ENCODE results near the gene HSPB6.
"Not testable (repeated sequence)": the region's sequence is repeated elsewhere in the genome, so short reads cannot be mapped to it uniquely, and the experiment has no call there.

HSPB6 gene

DNA sequence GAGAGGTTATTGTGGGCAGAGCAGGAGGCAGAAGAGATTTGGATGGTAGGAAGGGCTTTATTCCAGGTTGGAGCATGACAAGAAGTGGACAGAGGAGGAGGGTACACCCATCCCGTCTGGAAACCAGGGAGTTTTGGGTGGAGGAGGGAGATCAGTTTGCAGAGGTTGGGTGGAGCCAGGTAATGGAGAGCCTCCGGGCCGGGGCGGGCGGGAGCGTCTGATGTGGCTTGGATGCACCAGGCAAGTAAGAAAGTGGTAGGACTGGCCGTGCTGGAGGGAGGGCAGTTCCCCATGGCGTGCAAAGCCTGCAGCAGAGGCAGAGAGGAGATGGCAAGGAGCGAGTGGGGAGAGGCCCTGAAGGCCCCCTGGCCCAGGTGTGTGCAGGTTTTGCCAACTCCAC, 25.5 kb downstream of the HSPB6 start:
- TF ChIP-seq GATA1 (IDR thresholded peaks at IDR 0.05; ENCODE audit: low read depth, low read length) (no peak), POLR2A (IDR thresholded peaks at IDR 0.05; ENCODE audit: low read length) (no peak)
- no peak for DNase-seq

DNA sequence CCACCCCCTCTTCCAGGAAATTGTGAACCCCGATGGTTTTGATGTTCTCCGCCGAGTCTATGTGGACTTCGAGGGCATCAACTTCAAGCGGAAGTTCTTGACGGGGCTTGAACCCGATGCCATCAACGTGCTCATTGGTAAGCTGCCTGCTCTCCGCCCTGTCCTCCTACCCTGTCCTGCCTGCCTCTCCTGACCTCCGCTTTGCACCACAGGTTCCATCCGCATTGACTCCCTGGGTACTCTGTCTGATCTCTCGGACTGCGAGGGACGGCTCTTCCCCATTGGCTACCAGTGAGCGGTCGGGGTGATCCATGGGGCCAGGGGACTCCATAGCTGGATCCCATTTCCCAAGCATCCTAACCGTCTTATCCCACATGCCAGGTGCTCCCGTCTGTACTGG, 26.5 kb downstream of the HSPB6 start:
- no peak for DNase-seq
- no peak for TF ChIP-seq GATA1 (IDR thresholded peaks at IDR 0.05; ENCODE audit: low read depth, low read length)
- no peak for TF ChIP-seq POLR2A (IDR thresholded peaks at IDR 0.05; ENCODE audit: low read length)

DNA sequence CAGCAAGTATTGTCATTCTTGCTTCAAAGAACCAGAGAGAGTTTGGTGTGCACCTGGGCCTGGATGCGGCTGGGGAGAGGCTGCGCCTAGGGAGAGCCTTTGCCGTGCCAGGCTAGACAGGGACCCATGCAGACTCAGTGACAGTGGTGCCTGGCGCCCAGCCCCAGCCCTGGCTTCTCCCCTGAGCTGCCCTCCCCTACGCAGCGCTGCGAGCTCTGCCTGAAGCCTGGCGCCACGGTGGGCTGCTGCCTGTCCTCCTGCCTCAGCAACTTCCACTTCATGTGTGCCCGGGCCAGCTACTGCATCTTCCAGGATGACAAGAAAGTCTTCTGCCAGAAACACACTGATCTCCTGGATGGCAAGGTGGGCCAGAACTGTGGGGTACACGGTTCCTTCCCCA, 27.1 kb downstream of the HSPB6 start:
- TF ChIP-seq POLR2A (IDR thresholded peaks at IDR 0.05; ENCODE audit: low read length) (no peak), GATA1 (IDR thresholded peaks at IDR 0.05; ENCODE audit: low read depth, low read length) (no peak)

DNA sequence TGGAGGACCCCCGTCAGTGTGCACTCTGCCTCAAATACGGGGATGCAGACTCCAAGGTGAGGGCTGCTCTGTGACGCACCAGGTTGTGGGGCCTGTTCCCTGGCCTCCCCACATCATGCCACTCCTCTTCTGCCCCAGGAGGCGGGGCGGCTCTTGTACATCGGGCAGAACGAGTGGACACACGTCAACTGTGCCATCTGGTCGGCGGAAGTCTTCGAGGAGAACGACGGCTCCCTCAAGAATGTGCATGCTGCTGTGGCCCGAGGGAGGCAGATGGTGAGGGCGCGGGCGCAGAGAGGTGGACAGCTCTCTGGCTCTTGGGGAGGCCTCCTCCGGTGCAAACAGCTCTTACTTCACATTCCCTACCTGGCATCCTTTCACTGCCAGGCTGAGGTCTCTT, 27.8 kb downstream of the HSPB6 start:
- TF ChIP-seq POLR2A (IDR thresholded peaks at IDR 0.05; ENCODE audit: low read length) (no peak), GATA1 (IDR thresholded peaks at IDR 0.05; ENCODE audit: low read depth, low read length) (no peak)
- DNase-seq = no peak

More for the DNA sequence above, 27.1 kb downstream of the HSPB6 start:
- no peak for DNase-seq

DNA sequence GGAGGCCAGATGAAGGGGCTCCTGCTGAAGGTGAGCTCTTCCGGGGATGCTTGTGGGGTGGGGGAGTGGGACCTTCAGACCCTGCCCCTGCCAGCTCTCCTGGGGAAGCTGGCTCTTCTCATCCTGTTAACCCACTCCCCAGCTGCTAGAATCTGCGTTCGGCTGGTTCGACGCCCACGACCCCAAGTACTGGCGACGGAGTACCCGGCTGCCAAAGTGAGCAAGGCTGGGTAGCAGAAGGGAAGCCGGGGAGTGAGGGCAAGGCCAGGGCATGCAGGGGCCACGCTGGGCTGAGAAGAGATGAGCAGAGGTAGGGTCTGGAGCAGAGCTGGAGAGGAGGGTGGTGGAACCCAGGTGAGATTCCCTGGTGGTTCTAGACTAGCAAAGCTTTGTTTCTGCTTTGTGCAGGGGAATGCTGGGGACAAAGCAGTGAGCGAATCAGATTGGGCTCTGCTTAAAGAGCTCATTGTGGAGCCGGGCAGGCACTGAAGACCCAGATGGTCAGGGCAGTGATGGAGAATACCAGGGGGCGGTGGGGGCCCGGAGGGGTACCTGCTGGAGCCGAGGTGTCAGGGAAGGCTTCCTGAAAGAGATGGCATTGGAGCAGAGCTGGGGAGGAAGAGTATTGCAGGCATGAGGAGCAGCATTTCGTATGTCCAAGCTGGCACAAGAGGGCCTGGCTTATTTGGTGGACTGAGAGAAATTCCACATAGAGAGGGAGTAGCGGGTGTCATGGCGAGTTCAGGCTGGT, 28.7 kb downstream of the HSPB6 start:
- DNase-seq = no peak
- TF ChIP-seq POLR2A (IDR thresholded peaks at IDR 0.05; ENCODE audit: low read length) (no peak), GATA1 (IDR thresholded peaks at IDR 0.05; ENCODE audit: low read depth, low read length) (no peak)

DNA sequence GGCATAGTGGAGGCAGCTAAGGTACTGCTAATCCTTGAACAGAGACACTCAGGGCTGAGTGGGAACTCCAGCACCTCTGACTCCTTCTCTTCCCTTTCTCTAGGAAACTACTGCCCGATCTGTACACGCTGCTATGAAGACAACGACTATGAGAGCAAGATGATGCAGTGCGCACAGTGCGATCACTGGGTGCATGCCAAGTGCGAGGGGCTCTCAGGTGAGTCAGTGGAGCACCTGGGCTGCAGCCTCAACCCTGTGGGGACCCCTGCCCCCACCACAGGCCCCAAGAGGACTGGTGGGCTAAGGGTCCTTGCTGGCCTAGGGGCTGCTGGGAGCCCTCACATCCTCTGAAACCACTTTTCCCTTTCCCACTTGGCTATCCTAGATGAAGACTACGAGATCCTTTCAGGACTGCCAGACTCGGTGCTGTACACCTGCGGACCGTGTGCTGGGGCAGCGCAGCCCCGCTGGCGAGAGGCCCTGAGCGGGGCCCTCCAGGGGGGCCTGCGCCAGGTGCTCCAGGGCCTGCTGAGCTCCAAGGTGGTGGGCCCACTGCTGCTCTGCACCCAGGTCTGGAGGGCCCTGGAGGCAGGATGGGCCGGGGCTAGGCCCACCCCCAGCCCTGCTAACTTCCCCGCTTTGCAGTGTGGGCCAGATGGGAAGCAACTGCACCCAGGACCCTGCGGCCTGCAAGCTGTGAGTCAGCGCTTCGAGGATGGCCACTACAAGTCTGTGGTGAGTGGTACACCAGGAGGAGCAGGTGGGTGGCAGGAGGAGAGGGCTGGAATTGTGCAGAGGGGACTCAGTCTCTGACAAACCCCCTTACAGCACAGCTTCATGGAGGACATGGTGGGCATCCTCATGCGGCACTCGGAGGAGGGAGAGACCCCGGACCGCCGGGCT, 29.5 kb downstream of the HSPB6 start:
- TF ChIP-seq GATA1 (IDR thresholded peaks at IDR 0.05; ENCODE audit: low read depth, low read length) = no peak
- TF ChIP-seq POLR2A (IDR thresholded peaks at IDR 0.05; ENCODE audit: low read length) = no peak
- DNase-seq = no peak

DNA sequence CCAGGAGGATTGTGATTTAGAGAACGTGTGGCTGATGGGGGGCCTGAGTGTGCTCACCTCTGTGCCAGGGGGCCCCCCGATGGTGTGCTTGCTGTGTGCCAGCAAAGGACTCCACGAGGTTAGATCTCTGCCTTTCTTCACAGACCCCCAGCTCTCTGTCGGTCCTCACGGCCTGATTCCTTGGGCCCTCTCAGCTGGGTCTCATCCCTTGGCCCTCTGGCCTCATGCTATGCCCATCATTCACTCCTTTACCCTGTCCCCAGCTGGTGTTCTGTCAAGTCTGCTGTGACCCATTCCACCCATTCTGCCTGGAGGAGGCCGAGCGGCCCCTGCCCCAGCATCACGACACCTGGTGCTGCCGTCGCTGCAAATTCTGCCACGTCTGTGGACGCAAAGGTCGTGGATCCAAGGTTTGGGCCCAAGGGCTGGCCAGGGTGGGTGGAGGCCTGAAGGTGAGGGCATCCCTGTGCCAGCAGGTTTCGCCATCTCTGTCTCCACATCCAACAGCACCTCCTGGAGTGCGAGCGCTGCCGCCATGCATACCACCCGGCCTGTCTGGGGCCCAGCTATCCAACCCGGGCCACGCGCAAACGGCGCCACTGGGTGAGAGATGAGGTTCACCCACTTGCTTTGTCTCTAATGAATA, 31.5 kb downstream of the HSPB6 start:
- TF ChIP-seq GATA1 (IDR thresholded peaks at IDR 0.05; ENCODE audit: low read depth, low read length) (no peak), POLR2A (IDR thresholded peaks at IDR 0.05; ENCODE audit: low read length) (no peak)
- DNase-seq = no peak

DNA sequence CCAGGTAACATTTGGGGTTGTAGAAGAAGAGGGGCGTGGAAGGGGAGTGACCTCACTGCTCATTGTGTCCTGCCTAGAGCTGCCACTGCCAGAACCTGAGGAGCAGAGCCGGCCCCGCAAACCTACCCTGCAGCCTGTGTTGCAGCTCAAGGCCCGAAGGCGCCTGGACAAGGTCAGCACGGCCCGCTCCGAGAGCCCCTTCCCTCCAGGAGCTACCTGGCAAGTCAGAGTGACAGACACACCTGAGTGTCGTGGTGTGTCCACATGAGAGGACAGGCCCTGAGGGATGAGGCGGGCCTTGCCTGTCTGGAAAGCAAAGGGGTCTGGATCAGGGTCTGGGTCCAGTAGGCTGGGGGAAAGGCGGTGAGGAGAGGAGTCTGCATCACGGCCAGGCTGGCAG, 32.3 kb downstream of the HSPB6 start:
- no peak for DNase-seq
- TF ChIP-seq GATA1 (IDR thresholded peaks at IDR 0.05; ENCODE audit: low read depth, low read length) = no peak
- no peak for TF ChIP-seq POLR2A (IDR thresholded peaks at IDR 0.05; ENCODE audit: low read length)

DNA sequence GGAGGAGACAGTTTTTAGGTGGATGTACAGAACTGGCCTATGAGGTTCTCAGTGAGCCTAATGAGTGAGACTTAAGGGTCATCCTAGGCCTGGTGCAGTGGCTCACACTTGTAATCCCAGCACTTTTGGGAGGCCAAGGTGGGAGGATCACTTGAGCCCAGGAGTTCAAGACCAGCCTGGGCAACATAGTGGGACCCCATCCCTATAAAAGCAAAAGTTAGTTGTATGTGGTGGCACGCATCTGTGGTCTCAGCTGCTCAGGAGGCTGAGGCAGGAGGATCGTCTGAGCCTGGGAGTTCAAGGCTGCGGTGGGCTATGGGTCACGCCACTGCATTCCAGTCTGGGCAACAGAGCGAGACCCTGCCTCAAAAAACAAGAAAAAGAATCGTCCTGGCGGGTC, 32.7 kb downstream of the HSPB6 start:
- not testable (repeated sequence) for DNase-seq

DNA sequence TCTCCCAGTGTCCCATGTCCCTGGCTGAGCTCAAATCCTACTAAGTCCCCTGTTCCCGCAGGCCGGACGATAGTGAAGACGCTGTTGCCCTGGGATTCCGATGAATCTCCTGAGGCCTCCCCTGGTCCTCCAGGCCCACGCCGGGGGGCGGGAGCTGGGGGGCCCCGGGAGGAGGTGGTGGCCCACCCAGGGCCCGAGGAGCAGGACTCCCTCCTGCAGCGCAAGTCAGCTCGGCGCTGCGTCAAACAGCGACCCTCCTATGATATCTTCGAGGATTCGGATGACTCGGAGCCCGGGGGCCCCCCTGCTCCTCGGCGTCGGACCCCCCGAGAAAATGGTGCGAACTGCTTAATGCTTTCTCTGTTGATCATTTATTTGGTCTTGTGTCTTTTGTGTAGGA, 33.2 kb downstream of the HSPB6 start:
- DNase-seq = no peak
- no peak for TF ChIP-seq POLR2A (IDR thresholded peaks at IDR 0.05; ENCODE audit: low read length)
- no peak for TF ChIP-seq GATA1 (IDR thresholded peaks at IDR 0.05; ENCODE audit: low read depth, low read length)

DNA sequence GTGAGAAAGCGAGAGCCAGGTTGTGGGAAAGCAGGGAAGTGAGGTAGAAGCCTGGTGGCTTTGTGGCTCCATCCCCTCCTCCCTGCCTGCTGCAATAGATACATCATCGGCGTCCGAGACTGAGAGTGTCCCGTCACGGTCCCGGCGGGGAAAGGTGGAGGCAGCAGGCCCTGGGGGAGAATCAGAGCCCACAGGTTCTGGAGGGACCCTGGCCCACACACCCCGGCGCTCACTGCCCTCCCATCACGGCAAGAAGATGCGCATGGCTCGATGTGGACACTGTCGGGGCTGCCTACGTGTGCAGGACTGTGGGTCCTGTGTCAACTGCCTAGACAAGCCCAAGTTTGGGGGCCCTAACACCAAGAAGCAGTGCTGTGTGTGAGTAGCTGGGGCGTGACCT, 33.9 kb downstream of the HSPB6 start:
- no peak for DNase-seq
- TF ChIP-seq POLR2A (IDR thresholded peaks at IDR 0.05; ENCODE audit: low read length) (no peak), GATA1 (IDR thresholded peaks at IDR 0.05; ENCODE audit: low read depth, low read length) (no peak)

DNA sequence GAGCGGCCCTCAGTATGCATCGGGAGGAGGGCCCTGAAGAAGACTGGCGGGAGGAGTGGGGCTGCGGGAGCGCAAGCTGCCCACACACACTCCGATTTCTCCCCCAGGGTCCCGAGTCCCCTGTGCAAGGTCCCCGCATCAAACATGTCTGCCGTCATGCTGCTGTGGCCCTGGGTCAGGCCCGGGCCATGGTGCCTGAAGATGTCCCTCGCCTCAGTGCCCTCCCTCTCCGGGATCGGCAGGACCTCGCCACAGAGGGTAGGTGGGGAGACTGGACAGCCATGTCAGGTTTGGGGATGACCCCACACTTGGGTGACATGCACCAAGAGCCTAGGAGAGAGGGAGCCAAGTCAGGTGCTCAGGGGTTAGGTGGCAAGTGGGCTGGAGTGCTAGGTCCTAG, 34.4 kb downstream of the HSPB6 start:
- TF ChIP-seq GATA1 (IDR thresholded peaks at IDR 0.05; ENCODE audit: low read depth, low read length) (no peak), POLR2A (IDR thresholded peaks at IDR 0.05; ENCODE audit: low read length) (no peak)
- DNase-seq = no peak

DNA sequence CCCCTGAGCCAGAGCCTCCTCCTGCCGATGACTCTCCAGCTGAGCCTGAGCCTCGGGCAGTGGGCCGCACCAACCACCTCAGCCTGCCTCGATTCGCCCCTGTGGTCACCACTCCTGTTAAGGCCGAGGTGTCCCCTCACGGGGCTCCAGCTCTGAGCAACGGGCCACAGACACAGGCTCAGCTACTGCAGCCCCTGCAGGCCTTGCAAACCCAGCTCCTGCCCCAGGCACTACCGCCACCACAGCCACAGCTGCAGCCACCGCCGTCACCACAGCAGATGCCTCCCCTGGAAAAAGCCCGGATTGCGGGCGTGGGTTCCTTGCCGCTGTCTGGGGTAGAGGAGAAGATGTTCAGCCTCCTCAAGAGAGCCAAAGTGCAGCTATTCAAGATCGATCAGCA, 35.5 kb downstream of the HSPB6 start:
- DNase-seq = no peak
- no peak for TF ChIP-seq POLR2A (IDR thresholded peaks at IDR 0.05; ENCODE audit: low read length)
- no peak for TF ChIP-seq GATA1 (IDR thresholded peaks at IDR 0.05; ENCODE audit: low read depth, low read length)

DNA sequence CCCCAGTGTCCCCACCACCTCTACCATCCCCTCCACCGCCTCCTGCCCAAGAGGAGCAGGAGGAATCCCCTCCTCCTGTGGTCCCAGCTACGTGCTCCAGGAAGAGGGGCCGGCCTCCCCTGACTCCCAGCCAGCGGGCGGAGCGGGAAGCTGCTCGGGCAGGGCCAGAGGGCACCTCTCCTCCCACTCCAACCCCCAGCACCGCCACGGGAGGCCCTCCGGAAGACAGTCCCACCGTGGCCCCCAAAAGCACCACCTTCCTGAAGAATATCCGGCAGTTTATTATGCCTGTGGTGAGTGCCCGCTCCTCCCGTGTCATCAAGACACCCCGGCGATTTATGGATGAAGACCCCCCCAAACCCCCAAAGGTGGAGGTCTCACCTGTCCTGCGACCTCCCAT, 36.2 kb downstream of the HSPB6 start:
- DNase-seq = no peak
- no peak for TF ChIP-seq POLR2A (IDR thresholded peaks at IDR 0.05; ENCODE audit: low read length)
- no peak for TF ChIP-seq GATA1 (IDR thresholded peaks at IDR 0.05; ENCODE audit: low read depth, low read length)

All from erythroblast (primary cell).